ENCODE data around the gene NAV2.

Gene NAV2

DNA sequence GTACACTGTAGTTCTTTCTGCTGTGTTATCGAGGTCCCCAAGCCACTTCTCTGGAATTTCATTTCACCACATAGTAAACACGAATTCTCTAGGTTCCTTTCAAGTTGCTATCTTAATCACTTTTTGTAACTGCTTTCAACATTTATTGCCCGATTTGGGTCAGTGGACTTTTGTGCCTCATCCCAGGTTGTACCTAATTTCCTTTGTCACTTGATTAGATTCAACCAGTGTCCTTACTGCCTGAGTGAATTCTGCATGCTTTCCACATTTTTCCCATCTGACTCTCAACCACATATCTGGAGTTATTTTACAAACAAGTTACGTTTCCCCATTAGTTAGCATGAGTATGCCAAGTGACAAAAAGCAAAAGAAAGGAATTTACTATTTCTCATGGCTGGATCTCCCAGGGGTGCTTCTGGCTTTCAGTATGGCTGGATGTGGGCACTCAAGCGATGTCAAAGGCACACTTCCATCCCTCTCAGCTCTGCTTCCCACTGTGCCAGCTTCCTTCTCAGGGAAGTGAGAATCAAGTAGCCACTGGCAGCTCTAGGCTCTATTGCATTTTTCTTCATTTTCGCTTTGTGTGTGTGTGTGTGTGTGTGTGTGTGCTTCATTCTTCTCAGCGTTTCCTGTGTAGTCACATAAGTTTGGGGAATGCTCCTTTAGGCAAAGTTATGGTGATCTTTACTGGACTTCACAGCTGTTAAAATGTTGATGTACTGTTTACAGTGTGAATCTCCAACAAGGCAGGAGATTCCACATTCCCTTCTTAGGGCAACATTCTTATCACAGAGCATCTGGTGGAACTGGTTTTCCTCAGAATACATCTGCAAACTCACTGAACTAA lies 318.7 kb downstream of the NAV2 start:
- H3K4me3 ChIP-seq (ENCODE audit: low read depth in 1 of 2, low read length in 2 of 2) = no peak overlapping the region
- no peak overlapping the region for H3K27ac ChIP-seq (ENCODE audit: low read length)
- H3K9ac ChIP-seq (ENCODE audit: low read depth, low read length) = no peak overlapping the region
- H3K27me3 ChIP-seq (ENCODE audit: insufficient read depth, low read length, poor library complexity) = no peaks in the 10 kb centered on the region
- H3K36me3 ChIP-seq (ENCODE audit: insufficient read depth, low read length) = no peaks in the 10 kb centered on the region
- ATAC-seq (ENCODE audit: insufficient read depth, low read depth) (no peak), DNase-seq (no peak)
- no peaks in the 10 kb centered on the region for H3K79me2 ChIP-seq (ENCODE audit: insufficient read depth, low read length)
- H3K4me1 ChIP-seq (ENCODE audit: insufficient read depth, low read length) = no peaks in the 10 kb centered on the region
- no peaks in the 10 kb centered on the region for H3K9me3 ChIP-seq (ENCODE audit: insufficient read depth, low read length, severe bottlenecking)
- no peak overlapping the region for H3K4me2 ChIP-seq (ENCODE audit: insufficient read depth, low read length)
- no peaks in the 10 kb centered on the region for H4K20me1 ChIP-seq (ENCODE audit: insufficient read depth, low read length)
- no peak overlapping the region for H2AFZ ChIP-seq (ENCODE audit: low read depth, low read length)
- TF ChIP-seq EZH2 (IDR thresholded peaks at IDR 0.05; ENCODE audit: borderline replicate concordance, low read depth, low read length, severe bottlenecking) = no peak

DNA sequence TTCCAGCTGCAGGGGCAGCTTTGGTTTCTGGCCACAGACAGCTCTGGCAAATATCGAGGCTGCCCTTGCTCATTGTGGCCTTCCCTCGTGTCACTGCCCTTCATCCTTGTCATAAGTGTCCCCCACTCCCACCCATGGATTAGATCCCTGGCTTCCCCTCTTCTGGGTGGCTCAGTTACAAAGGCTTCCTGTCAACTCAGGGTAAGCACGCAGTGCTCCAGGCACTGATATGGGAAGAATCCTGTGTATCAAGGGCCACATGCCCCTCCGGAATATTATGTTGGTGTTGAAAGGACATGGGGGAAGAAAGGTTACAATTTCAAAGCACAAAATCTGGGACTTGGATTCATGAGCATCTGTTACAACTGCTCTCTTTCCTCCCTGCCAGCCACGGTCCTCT lies 319.5 kb downstream of the NAV2 start:
- no peaks in the 10 kb centered on the region for H3K79me2 ChIP-seq (ENCODE audit: insufficient read depth, low read length)
- no peaks in the 10 kb centered on the region for H3K9me3 ChIP-seq (ENCODE audit: insufficient read depth, low read length, severe bottlenecking)
- H3K27me3 ChIP-seq (ENCODE audit: insufficient read depth, low read length, poor library complexity) = no peaks in the 10 kb centered on the region
- H4K20me1 ChIP-seq (ENCODE audit: insufficient read depth, low read length) = no peaks in the 10 kb centered on the region
- H3K36me3 ChIP-seq (ENCODE audit: insufficient read depth, low read length) = no peaks in the 10 kb centered on the region
- H3K4me3 ChIP-seq (ENCODE audit: low read depth in 1 of 2, low read length in 2 of 2) = no peak overlapping the region
- H3K9ac ChIP-seq (ENCODE audit: low read depth, low read length) = no peak overlapping the region
- H3K4me2 ChIP-seq (ENCODE audit: insufficient read depth, low read length) = no peak overlapping the region
- TF ChIP-seq EZH2 (IDR thresholded peaks at IDR 0.05; ENCODE audit: borderline replicate concordance, low read depth, low read length, severe bottlenecking) = no peak
- TF ChIP-seq, protein P1, sequence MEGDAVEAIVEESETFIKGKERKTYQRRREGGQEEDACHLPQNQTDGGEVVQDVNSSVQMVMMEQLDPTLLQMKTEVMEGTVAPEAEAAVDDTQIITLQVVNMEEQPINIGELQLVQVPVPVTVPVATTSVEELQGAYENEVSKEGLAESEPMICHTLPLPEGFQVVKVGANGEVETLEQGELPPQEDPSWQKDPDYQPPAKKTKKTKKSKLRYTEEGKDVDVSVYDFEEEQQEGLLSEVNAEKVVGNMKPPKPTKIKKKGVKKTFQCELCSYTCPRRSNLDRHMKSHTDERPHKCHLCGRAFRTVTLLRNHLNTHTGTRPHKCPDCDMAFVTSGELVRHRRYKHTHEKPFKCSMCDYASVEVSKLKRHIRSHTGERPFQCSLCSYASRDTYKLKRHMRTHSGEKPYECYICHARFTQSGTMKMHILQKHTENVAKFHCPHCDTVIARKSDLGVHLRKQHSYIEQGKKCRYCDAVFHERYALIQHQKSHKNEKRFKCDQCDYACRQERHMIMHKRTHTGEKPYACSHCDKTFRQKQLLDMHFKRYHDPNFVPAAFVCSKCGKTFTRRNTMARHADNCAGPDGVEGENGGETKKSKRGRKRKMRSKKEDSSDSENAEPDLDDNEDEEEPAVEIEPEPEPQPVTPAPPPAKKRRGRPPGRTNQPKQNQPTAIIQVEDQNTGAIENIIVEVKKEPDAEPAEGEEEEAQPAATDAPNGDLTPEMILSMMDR (IDR thresholded peaks at IDR 0.05; ENCODE audit: borderline replicate concordance, extremely low read depth, low read length, poor library complexity, severe bottlenecking) = no peak
- H3K27ac ChIP-seq (ENCODE audit: low read length) = no peak overlapping the region
- ATAC-seq (ENCODE audit: insufficient read depth, low read depth) = no peak
- H2AFZ ChIP-seq (ENCODE audit: low read depth, low read length) = no peak overlapping the region
- no peak for DNase-seq
- H3K4me1 ChIP-seq (ENCODE audit: insufficient read depth, low read length) = no peaks in the 10 kb centered on the region

DNA sequence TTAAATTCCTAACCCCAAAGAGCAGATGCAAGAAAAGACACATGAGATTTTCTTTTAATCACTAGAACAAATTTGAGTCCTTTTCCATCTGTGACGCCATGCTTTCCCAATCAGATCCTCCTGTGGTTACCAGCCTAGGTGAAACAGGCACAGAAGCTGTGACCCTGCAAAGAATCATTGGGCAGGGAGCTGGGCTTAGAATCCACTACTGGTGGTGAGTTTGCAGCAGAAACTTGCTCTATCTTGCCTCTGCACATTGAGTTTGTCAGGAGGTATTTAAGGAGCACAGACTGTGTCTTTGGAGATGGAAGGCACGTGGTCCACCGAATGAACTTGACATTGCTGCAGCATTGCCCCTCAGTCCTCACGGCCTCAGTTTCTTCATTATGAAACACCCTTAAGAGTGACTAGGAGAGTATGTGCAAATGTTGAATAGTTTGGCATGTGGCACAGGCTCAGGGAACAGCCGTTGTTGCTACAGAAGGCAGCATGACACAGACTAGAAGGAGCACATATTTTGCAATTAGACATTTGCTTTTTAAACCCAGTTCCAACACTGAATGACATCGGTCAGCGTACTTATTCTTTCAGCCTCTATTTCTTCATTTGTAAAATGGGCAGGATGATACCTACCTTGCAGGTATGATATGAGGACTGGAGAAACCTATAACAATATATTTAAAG lies 320.1 kb downstream of the NAV2 start:
- Histone ChIP-seq H3K36me3 (ENCODE audit: insufficient read depth, low read length) (no peaks in the 10 kb centered on the region), H3K27ac (ENCODE audit: low read length) (no peak overlapping the region), H2AFZ (ENCODE audit: low read depth, low read length) (no peak overlapping the region), H3K4me2 (ENCODE audit: insufficient read depth, low read length) (no peak overlapping the region), H3K9ac (ENCODE audit: low read depth, low read length) (no peak overlapping the region), H3K4me3 (ENCODE audit: low read depth in 1 of 2, low read length in 2 of 2) (no peak overlapping the region), H3K9me3 (ENCODE audit: insufficient read depth, low read length, severe bottlenecking) (no peaks in the 10 kb centered on the region), H3K27me3 (ENCODE audit: insufficient read depth, low read length, poor library complexity) (no peaks in the 10 kb centered on the region), H4K20me1 (ENCODE audit: insufficient read depth, low read length) (no peaks in the 10 kb centered on the region), H3K4me1 (ENCODE audit: insufficient read depth, low read length) (no peaks in the 10 kb centered on the region), H3K79me2 (ENCODE audit: insufficient read depth, low read length) (no peaks in the 10 kb centered on the region)
- ATAC-seq (ENCODE audit: insufficient read depth, low read depth) (no peak), DNase-seq (no peak)
- TF ChIP-seq EZH2 (IDR thresholded peaks at IDR 0.05; ENCODE audit: borderline replicate concordance, low read depth, low read length, severe bottlenecking) = no peak
- TF ChIP-seq, protein P1 (IDR thresholded peaks at IDR 0.05; ENCODE audit: borderline replicate concordance, extremely low read depth, low read length, poor library complexity, severe bottlenecking) = no peak

DNA sequence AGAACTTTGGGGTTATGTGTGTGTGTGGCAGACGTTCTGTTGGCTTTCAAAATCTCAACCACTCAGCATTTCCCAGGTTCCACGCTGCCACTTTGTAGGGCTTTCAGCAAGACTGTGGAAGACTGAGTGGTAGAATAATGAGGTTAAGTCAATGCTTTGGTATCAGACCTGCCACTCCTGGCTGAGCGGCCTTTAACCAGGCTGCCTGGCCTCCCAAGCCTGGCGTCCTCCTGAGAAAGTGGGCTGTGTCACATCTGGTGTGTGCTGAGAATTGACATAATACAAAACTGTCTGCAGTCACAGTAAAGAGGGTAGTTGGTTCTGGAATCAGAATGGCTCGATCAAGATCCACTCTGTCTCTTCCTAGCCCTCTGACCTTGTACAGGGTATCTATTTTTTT lies 321.2 kb downstream of the NAV2 start:
- Histone ChIP-seq H3K4me2 (ENCODE audit: insufficient read depth, low read length) (no peak overlapping the region), H3K4me1 (ENCODE audit: insufficient read depth, low read length) (no peaks in the 10 kb centered on the region), H3K27me3 (ENCODE audit: insufficient read depth, low read length, poor library complexity) (peaks cover 5% of the 10 kb centered on the region), H4K20me1 (ENCODE audit: insufficient read depth, low read length) (no peaks in the 10 kb centered on the region), H3K9ac (ENCODE audit: low read depth, low read length) (no peak overlapping the region), H3K27ac (ENCODE audit: low read length) (no peak overlapping the region), H3K9me3 (ENCODE audit: insufficient read depth, low read length, severe bottlenecking) (no peaks in the 10 kb centered on the region), H3K36me3 (ENCODE audit: insufficient read depth, low read length) (no peaks in the 10 kb centered on the region), H2AFZ (ENCODE audit: low read depth, low read length) (no peak overlapping the region), H3K4me3 (ENCODE audit: low read depth in 1 of 2, low read length in 2 of 2) (no peak overlapping the region), H3K79me2 (ENCODE audit: insufficient read depth, low read length) (no peaks in the 10 kb centered on the region)
- TF ChIP-seq, protein P1 (IDR thresholded peaks at IDR 0.05; ENCODE audit: borderline replicate concordance, extremely low read depth, low read length, poor library complexity, severe bottlenecking) = no peak
- no peak for TF ChIP-seq EZH2 (IDR thresholded peaks at IDR 0.05; ENCODE audit: borderline replicate concordance, low read depth, low read length, severe bottlenecking)
- ATAC-seq (ENCODE audit: insufficient read depth, low read depth) = no peak
- no peak for DNase-seq

Data from DND-41 (cell line).